HepG2 (cell line): ENCODE data around the gene RASGRF1. TPM values are rescaled to one million over a fixed set of nuclear protein-coding genes. Genes with fewer than 3 reads are reported as not detected.

Experiments used
- ATF7-NPFF ChIP-seq: sonication (generic); formaldehyde crosslinking; IDR thresholded peaks from 2 replicates; pipeline ENCODE4 v1.8.1; 2023; ENCODE audit warnings: mild to moderate bottlenecking, low read depth, missing genetic modification reagents, moderate library complexity
- BRD4 ChIP-seq: sonication (generic); formaldehyde crosslinking; IDR thresholded peaks from 2 replicates; pipeline ENCODE4 v1.4.0; 2020; ENCODE audit warnings: missing genetic modification reagents
- FOXC1 ChIP-seq: sonication (generic); formaldehyde crosslinking; IDR thresholded peaks from 2 replicates; pipeline ENCODE4 v1.8.0; 2022; ENCODE audit warnings: mild to moderate bottlenecking, missing genetic modification reagents, borderline replicate concordance
- FOXP4 ChIP-seq: sonication (generic); formaldehyde crosslinking; IDR thresholded peaks from 2 replicates; pipeline ENCODE4 v1.4.0; 2020; ENCODE audit warnings: missing genetic modification reagents
- NR2C2 ChIP-seq: sonication (generic); formaldehyde crosslinking; IDR thresholded peaks from 2 replicates; pipeline ENCODE4 v1.4.0; 2020; ENCODE audit warnings: missing genetic modification reagents, mild to moderate bottlenecking, moderate library complexity, borderline replicate concordance
- REST ChIP-seq, 2 experiments: IDR thresholded peaks; 2 replicates each; pipeline ENCODE4 v1.6.1; 2011 to 2012; ENCODE audit warnings: low read length in 2 of 2, borderline replicate concordance in 1 of 2, low read depth in 1 of 2, mild to moderate bottlenecking in 1 of 2, moderate library complexity in 1 of 2
- ZBTB25 ChIP-seq: IDR thresholded peaks from 2 replicates; pipeline ENCODE4 v1.6.1; 2018; ENCODE audit warnings: missing genetic modification reagents
- ZFP36L2 ChIP-seq: sonication (generic); formaldehyde crosslinking; IDR thresholded peaks from 2 replicates; pipeline ENCODE4 v1.4.0; 2020; ENCODE audit warnings: missing genetic modification reagents
- ZNF17 ChIP-seq: sonication (generic); formaldehyde crosslinking; IDR thresholded peaks from 2 replicates; pipeline ENCODE4 v1.5.0; 2020; ENCODE audit warnings: mild to moderate bottlenecking, missing genetic modification reagents
- ZNF230 ChIP-seq: sonication (generic); formaldehyde crosslinking; IDR thresholded peaks from 2 replicates; pipeline ENCODE4 v1.4.0; 2020; ENCODE audit warnings: mild to moderate bottlenecking, missing genetic modification reagents
- ZNF337 ChIP-seq: sonication (generic); formaldehyde crosslinking; IDR thresholded peaks from 2 replicates; pipeline ENCODE4 v1.5.1; 2020; ENCODE audit warnings: missing genetic modification reagents, low read depth, mild to moderate bottlenecking, borderline replicate concordance
- ZNF883 ChIP-seq: sonication (generic); formaldehyde crosslinking; IDR thresholded peaks from 2 replicates; pipeline ENCODE4 v1.5.1; 2020; ENCODE audit warnings: mild to moderate bottlenecking, missing genetic modification reagents; ENCODE audit errors: not compliant biosample characterization
- polyA plus RNA-seq, 8 experiments: library from polyadenylated mRNA; depleted of rRNA in 3 of 8; stranded (reverse) in 7 of 8; unstranded in 1 of 8; fragments of >200 nt; fragmentation: Illumina TruSeq in 4 of 8; extraction: Trizol in 4 of 8; gene quantifications; 2 replicates each; pipeline versions ENCODE4 v1.2.1 to v1.2.3, GENCODE V29; 2011 to 2016; ENCODE audit warnings: low read depth in 4 of 8, missing spikeins in 1 of 8, mixed read lengths in 1 of 8; ENCODE audit not compliant: insufficient read depth in 1 of 8
- total RNA-seq, 5 experiments: library from RNA; depleted of rRNA; stranded (reverse); fragments of >200 nt; fragmentation: Illumina TruSeq; extraction: Trizol; gene quantifications; 2 replicates each; pipeline ENCODE4 v1.2.3, GENCODE V29; 2016; ENCODE audit warnings: low read depth in 1 of 5
- TF ChIP-seq, protein P1 (sequence below): sonication (generic); formaldehyde crosslinking; IDR thresholded peaks from 2 replicates; pipeline ENCODE4 v1.4.0; 2020; ENCODE audit warnings: mild to moderate bottlenecking, missing genetic modification reagents, borderline replicate concordance
- TF ChIP-seq, protein P2 (sequence below): sonication (generic); formaldehyde crosslinking; IDR thresholded peaks from 2 replicates; pipeline ENCODE4 v1.4.0; 2020; ENCODE audit warnings: missing genetic modification reagents

The RASGRF1 gene
- total and polyA plus RNA-seq, 2 of the 13 experiments (the other 11 are each of a cell fraction or from before 2014, with no cell fraction given): 0.55 to 3.0 TPM

- TF ChIP-seq REST (IDR thresholded peaks at IDR 0.05; ENCODE audit: borderline replicate concordance in 1 of 2, low read depth in 1 of 2, low read length in 2 of 2) (no peak), NR2C2 (no peak), ATF7-NPFF (no peak; the same call in 1 of the 2 replicates), FOXC1 (peak; percentile 84; the same call in 1 of the 2 replicates), ZBTB25 (peak; percentile 87), ZNF17 (CRISPR knock-in tag) (no peak), ZNF883 (CRISPR knock-in tag) (peak; percentile 25), ZNF230 (CRISPR knock-in tag) (0 out of 2 replicates have a peak, but pooled peaks have one; percentile 42), BRD4 (CRISPR knock-in tag) (peak; percentile 71; the same call in 1 of the 2 replicates), ZNF337 (0 out of 2 replicates have a peak, but pooled peaks have one; percentile 32), ZFP36L2 (CRISPR knock-in tag) (peak; percentile 90; the same call in 1 of the 2 replicates), FOXP4 (CRISPR knock-in tag) (peak; percentile 52; the same call in 1 of the 2 replicates)
- TF ChIP-seq, protein P1, sequence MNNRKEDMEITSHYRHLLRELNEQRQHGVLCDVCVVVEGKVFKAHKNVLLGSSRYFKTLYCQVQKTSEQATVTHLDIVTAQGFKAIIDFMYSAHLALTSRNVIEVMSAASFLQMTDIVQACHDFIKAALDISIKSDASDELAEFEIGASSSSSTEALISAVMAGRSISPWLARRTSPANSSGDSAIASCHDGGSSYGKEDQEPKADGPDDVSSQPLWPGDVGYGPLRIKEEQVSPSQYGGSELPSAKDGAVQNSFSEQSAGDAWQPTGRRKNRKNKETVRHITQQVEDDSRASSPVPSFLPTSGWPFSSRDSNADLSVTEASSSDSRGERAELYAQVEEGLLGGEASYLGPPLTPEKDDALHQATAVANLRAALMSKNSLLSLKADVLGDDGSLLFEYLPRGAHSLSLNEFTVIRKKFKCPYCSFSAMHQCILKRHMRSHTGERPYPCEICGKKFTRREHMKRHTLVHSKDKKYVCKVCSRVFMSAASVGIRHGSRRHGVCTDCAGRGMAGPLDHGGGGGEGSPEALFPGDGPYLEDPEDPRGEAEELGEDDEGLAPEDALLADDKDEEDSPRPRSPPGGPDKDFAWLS: no peak
- TF ChIP-seq, protein P2, sequence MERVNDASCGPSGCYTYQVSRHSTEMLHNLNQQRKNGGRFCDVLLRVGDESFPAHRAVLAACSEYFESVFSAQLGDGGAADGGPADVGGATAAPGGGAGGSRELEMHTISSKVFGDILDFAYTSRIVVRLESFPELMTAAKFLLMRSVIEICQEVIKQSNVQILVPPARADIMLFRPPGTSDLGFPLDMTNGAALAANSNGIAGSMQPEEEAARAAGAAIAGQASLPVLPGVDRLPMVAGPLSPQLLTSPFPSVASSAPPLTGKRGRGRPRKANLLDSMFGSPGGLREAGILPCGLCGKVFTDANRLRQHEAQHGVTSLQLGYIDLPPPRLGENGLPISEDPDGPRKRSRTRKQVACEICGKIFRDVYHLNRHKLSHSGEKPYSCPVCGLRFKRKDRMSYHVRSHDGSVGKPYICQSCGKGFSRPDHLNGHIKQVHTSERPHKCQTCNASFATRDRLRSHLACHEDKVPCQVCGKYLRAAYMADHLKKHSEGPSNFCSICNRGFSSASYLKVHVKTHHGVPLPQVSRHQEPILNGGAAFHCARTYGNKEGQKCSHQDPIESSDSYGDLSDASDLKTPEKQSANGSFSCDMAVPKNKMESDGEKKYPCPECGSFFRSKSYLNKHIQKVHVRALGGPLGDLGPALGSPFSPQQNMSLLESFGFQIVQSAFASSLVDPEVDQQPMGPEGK (CRISPR knock-in tag): 0 out of 2 replicates have a peak, but pooled peaks have one; percentile 27
Observed at GRCh38 chr15:78979456-78980320, 110.9 kb downstream of the RASGRF1 start (continued).
